Measurements from ENCODE around the gene FBXL14.

Gene FBXL14

GRCh38 chr12:1592444-1593173, 1.8 kb downstream of the FBXL14 start:
- DNase-seq, result peak; percentile 48

- DNase-seq, result no peak
Measured at GRCh38 chr12:1591543-1591942, 2.8 kb downstream of the FBXL14 start.

GRCh38 chr12:1591034-1591433, 3.3 kb downstream of the FBXL14 start:
- DNase-seq, result no peak

DNA sequence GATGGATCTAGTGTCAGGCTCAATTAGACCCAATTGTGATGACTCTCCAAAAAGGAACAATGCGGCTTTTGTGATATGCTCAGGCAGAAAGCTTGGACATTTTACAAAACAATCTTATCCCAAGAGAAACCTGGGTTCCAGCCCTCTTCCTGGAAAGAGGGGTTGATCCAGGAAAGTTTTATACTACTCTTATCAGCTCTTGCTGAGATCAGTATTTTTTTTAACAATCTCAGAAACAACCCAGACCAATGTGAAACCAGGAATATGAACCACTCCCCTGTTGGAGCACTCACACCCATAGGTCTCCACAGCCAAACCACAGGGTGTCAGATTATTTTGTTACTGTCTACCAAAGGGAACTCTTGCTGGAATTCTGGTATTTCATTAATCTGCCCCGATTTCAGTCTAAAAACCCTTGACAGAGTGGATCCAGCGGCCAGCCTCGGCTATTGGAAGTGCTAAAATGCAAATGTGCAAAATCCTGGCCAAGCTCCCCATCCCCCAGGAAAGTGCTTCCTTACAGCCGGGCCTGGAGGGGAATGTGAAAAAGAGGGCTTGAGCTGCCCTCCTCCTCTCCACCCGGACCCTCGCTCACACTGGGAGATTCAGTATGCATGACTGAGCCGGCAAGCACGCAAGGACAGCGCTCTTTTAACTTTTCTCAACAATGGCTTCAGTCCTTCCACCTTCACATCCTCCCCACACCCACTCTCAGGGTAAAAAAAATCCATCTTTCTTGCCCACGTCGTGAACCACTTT, 4.0 kb downstream of the FBXL14 start:
- DNase-seq, result no peak

DNA sequence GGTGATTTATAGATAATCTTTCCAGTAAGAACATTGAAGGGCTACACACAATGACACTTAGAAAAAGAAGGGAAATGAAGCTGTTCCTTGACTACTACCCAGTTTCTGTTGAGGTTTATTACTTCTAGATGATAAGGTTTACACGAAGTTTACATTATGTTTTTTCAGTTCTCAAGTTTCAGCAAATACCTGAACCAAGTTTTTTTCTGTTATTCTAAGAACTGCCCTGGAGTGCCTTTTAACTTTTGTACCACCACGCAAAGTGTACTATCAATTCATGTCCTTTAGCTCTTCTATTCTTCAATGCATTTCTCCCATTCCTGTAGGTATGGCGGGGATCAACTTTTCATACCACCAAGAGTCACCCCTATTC, 5.8 kb downstream of the FBXL14 start:
- DNase-seq, result no peak

GRCh38 chr12:1587927-1588574, 6.3 kb downstream of the FBXL14 start:
- no peak for DNase-seq

DNA sequence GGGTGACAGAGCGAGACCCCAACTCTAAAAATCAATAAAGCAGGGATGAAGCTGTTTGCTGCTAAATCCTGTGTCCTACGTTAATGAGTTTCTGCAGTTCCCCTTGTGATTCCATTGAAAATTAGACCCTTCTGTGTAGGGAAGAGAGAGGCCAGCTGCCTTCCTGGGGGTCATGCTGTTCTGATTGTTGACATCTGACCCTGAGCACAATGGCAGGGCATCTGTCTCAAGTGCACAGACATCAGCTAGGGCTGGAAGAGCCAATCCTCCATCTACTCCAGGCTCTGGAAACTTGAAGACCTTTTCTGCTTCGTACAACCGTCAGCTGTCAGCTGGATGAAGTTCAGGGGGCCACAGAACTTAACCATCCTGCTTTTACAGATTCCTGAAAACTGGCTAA, 10.1 kb downstream of the FBXL14 start:
- DNase-seq, result no peak

GRCh38 chr12:1583421-1584078, 10.8 kb downstream of the FBXL14 start:
- DNase-seq, result peak; percentile 41

DNA sequence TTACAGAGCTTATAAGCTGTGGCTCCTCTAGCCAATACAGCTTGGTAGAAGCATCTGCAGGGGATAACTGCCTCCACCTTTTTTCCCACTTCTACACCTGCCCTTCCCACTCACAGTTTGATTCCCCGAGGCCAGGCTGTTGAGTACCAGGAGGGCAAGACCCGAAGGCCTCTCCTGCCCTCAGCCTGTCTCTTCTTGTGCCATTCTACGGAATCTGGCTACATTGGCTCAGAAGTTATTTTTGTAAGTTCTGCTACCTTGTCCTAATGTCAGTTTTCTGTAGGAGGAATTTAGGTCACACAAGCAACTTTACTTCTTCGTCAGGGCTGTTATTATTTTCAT, 11.7 kb downstream of the FBXL14 start:
- no peak for DNase-seq

GRCh38 chr12:1581973-1582708, 12.2 kb downstream of the FBXL14 start:
- no peak for DNase-seq

DNA sequence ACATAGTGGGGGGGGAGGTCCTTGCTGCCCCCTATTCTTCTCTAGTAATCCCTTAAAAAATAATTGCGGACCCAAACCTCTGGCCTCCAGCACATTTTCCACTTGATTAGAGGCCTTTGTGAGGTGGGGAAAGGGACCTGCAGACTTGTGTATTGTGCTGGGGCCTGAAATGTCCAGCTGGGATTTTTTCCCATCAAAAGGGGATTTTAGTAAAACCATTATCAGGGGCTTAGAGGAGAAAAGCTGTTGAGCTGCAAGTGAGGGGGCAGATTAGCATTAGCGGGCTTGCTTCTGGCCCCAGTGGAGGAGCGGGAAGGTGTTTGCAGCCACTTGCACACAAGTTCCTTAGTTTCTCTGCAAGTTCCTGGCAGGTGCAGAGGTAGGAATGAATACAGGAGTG, 13.9 kb downstream of the FBXL14 start:
- no peak for DNase-seq

GRCh38 chr12:1579651-1580435, 14.5 kb downstream of the FBXL14 start:
- DNase-seq, result no peak

GRCh38 chr12:1576410-1577241, 17.8 kb downstream of the FBXL14 start:
- DNase-seq, result no peak

GRCh38 chr12:1575408-1576401, 18.7 kb downstream of the FBXL14 start:
- DNase-seq, result no peak

DNA sequence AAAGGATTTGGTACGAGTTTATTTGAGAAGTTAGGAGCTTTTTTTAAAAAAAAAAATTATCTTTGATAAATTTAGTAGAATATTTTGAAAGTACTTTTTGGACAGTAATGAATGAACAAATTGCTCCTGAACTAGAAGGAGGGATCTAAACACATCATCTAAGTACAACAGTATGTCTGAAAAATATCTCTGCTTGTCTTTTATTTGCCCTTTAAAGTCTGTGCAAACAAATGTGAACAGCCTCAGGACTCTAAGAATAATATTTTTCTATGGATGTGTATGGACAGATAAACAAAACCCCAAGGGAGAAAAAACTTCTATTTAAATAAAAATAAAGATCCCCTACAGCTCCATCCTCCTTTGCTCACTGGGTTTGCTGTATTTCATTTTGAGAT, 19.5 kb downstream of the FBXL14 start:
- DNase-seq, result no peak

GRCh38 chr12:1573960-1574864, 20.2 kb downstream of the FBXL14 start:
- DNase-seq, result no peak

GRCh38 chr12:1572731-1573130, 21.6 kb downstream of the FBXL14 start:
- DNase-seq, result no peak

- no peak for DNase-seq
Measured at GRCh38 chr12:1567852-1568251, 26.5 kb downstream of the FBXL14 start.

All from stimulated activated CD4-positive, alpha-beta T cell treated with anti-CD3 and anti-CD28 coated beads, Interleukin-12 subunit alpha, Interleukin-12 subunit beta, amount 100 ng/mL, for 4 hours (primary cell).